Amniotic stem cell (primary cell): ENCODE results near the gene RETREG1.
"Not testable (repeated sequence)": the region's sequence is repeated elsewhere in the genome, so short reads cannot be mapped to it uniquely, and the experiment has no call there.

ENCODE experiments used
- DNase-seq: peaks from one replicate; lab custom pipeline; 2025; lab: John Stamatoyannopoulos, UW

The RETREG1 gene

GRCh38 chr5:16487456-16487855, 129.3 kb downstream of the RETREG1 start:
- DNase-seq, result no peak

DNA sequence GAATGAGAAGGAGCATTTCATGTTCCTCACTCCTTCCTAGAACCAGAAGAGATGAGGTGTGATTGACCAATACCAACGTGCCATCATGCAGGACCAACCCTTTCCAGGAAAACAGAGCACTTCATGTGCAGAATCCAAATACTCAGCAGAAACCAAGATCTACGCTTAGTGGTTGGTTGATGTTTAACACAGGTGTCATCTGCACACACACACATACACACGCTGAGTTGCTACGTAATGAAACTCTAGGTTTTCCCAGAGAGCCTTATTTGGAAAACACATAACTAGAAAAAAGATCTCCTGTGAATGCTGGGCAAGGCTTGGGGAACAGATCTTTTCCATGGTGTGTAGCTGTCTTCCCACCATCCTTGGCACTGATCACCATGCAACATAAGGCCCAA, 130.1 kb downstream of the RETREG1 start:
- DNase-seq, result no peak

DNA sequence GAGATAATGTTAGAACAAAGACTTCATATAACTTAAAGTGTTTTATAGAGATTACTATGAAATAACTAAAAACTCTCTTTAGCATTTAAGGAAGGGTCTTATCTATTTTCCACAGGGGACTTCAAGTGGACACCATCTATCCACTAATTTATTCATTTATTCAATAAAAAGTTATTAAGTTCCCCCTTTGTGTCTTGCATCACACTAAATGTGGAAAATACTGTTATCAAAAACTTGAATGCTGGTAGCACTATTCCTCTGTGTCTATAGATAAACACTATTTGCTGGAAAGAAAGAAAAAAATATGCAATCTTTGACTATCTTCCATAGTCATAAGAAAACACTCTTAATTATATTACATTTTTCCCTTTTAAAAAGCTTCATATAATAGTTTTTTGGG, 131.1 kb downstream of the RETREG1 start:
- DNase-seq, result no peak

DNA sequence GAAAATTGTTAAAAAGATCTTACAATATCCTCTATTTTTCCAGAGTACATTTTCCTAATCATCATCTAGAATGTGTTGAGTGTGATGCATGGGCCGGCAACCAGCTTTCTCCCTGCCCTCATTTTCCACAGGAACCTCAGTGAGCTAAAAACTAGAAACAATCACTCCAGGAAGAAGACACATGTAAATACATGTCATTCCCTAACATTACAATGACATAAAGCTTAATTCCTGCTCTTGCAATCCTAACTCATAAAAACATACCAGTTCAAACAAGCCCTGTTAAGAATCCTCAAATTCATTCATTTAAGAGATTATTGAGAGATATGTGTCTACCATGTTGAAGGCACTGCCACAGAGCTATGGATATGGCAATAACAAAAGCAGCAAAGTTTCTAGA, 132.7 kb downstream of the RETREG1 start:
- no peak for DNase-seq

DNA sequence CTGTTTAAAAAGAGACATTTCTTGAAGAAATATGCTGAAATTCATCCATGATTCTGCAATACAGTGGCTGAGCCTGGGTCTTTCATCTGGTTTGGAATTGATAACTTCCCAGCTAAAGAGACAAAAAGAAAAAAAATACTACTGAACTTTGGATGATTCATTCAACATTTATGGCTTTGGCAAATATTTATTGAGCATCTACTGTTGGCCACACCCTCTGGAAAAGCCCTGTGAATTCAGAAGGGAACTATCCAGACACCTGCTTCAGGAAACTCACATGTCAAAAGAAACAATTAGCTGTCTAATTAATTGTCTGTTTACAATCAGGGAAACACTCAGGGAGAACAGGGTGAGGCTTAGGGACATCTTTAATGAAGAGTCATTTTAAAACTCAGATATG, 133.4 kb downstream of the RETREG1 start:
- no peak for DNase-seq

GRCh38 chr5:16482891-16483290, 133.9 kb downstream of the RETREG1 start:
- DNase-seq, result no peak

DNA sequence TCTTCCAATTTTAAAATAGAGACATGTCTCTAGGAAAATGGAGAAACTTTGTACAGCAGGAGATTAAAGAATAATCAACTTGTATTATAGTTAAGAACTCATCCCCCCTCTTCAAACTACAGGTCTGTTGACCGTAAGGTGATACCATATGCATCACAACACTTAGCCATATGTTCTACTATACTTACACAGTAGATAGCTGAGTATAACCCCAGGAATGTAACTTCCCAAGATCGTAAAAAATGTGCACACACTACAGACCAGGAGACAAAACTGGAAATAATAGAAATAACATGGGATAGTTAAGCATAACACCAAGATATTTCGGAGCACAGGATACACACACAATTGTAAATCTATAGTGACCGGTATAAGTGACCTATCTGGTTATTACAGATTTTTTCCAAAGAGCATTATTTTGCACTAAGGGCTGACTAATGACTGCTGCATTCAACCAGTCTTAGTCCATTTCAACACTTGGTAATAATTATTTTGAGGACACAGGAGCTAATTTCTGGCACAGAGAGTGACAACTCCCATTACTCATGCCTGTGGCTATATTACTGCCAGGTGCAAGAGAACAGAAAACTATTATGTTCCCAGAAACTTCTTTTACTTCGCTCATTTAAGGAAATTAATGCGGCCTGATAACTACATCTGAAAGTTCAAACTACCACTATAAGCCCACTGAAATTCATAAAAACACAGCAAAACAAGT, 135.8 kb downstream of the RETREG1 start:
- no peak for DNase-seq

DNA sequence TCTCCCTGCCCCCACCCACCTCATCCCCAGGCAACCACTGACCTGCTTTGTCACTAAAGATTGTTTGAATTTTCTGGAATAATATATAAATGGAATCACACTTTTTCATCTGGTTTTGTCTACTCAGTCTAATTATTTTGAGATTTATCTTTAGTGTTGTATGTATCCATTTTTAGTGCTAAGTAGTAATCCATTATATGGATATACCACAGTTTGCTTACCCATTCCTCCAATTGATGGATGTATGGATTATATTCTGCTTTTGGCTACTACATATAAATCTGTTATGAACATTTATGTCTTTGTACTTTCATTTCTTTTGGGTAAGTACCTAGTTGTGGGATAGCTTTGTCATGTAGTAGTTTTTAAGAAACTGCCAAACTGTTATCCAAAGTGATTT, 136.7 kb downstream of the RETREG1 start:
- no peak for DNase-seq

DNA sequence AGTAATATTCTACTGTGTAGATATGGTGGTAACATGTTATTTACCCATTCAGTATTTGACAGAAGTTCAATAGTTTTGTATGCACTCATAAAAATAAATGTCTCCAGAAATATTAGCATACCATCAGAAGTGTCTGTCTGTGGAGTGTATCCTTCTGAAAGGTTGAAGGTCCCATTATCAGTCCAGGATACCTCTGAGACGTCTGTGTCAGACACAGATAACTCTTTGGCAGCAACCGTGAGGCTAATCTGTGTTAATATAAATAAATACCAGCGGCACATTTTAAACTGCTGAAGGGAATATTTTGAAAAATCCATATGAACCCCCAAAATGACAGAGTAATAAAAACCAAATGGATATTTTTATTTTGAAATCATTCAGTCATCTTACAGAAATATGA, 139.3 kb downstream of the RETREG1 start:
- DNase-seq, result no peak

DNA sequence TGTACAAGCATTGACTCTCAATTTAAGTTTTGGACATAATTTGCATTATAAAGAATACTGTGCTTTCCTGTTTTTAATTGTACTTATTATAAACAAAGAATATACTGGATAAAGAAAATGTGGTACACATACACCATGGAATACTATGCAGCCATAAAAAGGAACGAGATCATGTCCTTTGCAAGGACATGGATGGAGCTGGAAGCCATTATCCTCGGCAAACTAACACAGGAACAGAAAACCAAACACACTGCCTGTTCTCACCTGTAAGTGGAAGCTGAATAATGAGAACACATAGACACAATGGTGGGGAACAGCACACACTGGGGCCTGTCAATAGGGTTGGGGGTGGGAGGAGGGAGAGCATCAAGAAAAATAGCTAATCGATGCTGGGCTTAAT, 140.4 kb downstream of the RETREG1 start:
- DNase-seq, result not testable (repeated sequence)

DNA sequence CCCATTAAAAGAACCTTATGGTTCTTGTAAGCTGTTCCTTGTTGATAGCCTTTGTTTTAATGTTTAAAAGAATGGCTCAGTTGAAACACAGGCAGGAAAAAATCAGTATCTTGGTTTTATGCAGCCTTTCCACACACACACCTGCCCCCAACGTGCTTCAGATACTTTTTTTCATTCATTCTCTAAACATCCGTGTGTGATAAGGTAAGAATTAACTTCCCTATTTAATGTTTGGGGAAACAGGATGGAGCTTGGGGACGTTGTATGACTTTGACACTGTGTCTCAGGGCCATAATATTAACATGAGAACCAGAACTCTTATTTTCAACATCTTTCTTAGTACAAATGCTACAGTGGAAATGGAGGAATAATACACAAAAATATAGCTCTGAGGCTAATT, 145.4 kb downstream of the RETREG1 start:
- DNase-seq, result no peak

DNA sequence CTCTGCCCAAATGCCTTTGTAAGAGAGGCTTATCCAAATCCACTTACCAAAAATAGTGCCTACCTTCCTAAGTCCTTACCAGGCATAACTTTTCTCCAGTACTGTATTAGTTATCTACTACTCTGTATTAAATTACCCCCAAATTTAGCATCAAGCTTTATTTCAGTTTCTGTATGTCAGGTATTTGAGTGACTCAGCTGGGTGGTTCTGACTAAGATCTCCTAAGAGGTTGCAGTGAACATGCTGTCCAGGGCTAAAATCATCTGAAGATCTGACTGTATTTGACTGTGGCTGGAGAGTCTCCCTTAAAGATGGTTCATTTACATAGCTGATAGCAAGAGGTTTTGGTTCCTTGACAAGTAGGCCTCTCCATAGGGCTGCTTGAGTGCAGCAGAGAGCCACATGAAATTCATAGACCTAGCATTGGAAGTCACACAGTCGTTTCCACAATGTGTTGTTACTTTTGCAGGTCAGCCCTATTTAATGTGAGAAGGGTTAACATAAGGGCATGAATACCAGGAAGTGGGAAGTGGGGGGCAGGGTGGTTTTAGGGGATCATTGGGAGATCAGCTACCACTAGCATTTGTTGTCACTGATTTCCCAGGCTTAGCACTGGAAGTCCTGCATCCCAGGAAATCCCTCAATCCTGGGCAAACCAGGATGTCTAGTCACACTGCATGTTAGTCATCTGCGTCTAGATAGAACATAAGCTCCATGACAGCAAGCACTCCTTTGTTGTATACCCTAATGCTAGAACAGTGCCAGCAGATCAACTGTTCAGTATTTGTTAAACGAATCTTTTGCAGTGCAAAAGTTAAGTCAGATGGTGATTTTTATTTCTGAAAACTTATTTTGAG, 149.2 kb downstream of the RETREG1 start:
- peak; percentile 59 for DNase-seq

GRCh38 chr5:16465544-16466432, 151.0 kb downstream of the RETREG1 start, which contains the start of gene ZNF622:
ZNF622 (minus strand) TSS chr5:16465800; CDS start chr5:16465665, 135 bp downstream.
- peak; percentile 61 for DNase-seq

DNA sequence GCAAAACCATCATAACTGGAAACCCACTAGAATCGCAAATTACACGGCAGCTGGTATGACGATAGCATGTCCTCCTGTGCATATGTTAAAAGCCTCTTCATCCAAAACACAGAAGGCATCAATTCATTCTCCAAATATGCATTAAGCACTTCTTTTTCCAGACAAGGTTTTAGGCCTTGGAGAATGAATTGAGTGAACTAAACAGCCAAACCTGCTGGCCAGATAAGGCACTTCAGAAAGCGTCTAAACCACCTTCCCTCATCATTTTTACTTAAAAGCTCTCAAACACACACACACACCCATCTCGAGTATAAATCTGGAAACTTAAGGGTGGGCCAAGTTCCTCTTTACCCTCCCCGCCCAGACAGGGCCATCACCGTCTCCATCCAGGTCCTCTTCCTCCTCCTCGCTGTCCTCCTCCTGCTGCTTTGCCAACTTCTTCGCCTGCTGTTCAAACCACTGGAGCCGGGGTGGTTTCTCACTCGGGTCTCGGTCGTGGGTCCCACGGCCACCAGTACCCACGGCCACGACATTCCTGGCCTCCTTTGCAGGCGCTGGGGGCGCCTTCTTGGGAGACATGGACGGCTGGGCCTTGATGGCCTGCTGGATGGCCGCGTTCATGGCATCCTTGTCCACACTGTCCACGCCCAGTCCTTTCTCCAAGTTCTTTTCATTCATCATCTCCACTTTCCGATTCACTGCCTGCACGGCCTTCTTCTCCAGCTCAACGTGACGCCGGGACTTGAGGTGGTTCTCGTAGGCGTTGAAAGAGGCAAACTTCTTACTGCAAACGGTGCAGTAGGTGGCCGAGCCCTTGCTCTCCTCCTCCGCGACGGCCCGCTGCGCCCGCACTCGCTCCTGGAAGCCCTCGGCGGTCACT, 151.9 kb downstream of the RETREG1 start:
- DNase-seq, result no peak

- DNase-seq, result no peak
Observed at GRCh38 chr5:16464231-16464630, 152.6 kb downstream of the RETREG1 start.

GRCh38 chr5:16461782-16462181, 155.0 kb downstream of the RETREG1 start:
- peak; percentile 20 for DNase-seq

- no peak for DNase-seq
Observed at GRCh38 chr5:16461026-16461425, 155.8 kb downstream of the RETREG1 start.

- no peak for DNase-seq
Observed at GRCh38 chr5:16459451-16459850, 157.3 kb downstream of the RETREG1 start.

DNA sequence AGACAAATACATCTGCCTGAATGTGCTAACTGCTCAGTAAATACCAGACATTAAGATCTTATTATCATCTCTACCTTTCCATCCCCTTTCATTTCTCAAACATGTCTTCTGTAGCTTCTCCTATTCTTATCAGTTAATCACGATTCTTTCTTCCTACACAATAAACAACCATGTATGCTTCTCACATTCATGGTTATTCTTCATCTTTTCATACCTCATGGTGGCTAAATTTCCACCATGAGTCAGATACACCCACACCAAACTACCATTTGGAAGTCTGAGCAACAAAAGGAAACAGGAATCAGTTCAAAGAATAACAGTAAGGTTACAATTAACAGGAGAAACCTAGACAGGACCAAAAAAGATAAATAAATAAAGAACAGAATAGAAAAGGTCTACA, 158.9 kb downstream of the RETREG1 start:
- no peak for DNase-seq

DNA sequence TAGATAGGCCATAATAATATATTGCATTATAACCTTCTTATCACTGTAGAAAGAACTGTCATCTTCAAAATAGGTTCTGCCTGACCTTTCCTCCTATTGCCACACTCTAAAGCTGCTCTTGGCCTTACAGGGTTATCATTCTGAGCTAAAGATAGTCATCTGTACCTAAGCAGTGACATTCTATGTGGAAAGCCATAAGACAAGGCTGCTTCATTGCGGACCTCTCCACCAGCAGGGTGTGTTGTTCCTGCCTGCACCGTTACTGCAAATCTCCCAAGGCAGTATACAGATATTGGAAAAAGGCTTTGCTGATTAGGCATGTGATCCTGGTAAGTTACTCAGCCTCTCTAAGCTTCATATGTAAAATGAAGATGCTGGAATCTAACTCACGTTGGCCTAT, 159.3 kb downstream of the RETREG1 start:
- DNase-seq, result no peak

DNA sequence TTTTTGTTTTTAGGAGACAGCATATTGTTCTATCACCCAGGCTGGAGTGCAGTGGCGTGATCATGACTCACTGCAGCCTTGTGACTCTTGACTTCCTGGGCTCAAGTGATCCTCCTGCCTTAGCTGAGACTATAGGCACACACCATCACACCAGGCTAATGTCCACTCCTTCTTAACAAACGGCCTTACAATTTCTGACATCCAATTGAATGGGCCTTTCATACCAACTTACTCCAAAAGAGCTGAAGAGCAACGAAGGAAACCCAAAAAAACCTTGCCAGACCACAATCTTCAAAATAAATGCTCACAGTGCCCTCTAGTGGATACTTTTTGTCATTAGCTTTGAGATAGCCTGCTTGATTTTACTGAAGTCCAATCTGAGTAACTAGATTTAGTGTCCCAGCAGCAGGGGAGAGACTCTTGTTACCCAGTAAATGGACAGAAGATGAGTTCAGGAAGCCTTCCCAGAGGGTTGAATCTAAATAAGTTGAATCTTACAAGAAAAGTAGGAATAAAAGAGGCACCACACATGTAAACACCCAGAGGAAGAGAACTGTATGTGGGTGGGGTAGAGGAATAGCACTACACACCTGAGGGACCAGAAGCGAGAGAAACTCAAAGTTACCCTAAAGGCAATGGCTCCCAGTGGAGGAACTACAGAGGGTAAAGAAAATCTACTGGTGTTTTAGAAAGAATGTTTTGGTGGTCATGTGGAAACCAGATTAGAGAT, 160.5 kb downstream of the RETREG1 start:
- DNase-seq, result peak; percentile 34
